ENCODE results near the gene HOMEZ. TPM values are rescaled to one million over a fixed set of nuclear protein-coding genes. Genes with fewer than 3 reads are reported as not detected.

Gene HOMEZ
- total and polyA plus RNA-seq, 10 of the 15 experiments (the other 5 are each of a cell fraction or from before 2014, with no cell fraction given) = 2.6 to 19.3 (median 13.0) TPM

GRCh38 chr14:23300687-23301223 lies 14.8 kb upstream of the HOMEZ start:
- FAIRE-seq (peak; percentile 18), ATAC-seq (no peak), DNase-seq (ENCODE audit: low read depth, low spot score) (no peak)
- intact Hi-C loops (cut with micrococcal nuclease; ENCODE audit: unreplicated experiment) = loop anchor here (1.0 to 2.0 kb wide), 2 partner anchors 21 to 180 kb away; partner anchors contain the start of gene PABPN1
- peak overlapping the region; percentile 57 for H2AFZ ChIP-seq (ENCODE audit: control insufficient read depth, low read depth, low read length)
- WGBS (ENCODE audit: insufficient coverage, insufficient replicate concordance, low lambda C conversion rate, missing lambda C conversion rate) = under 1% methylated on average over 13 of the region's 13 CpGs
- SMC1A ChIA-PET (ENCODE audit: uncharacterized antibody, unreplicated experiment) = interaction anchor here (0.8 to 7.1 kb wide), 10 partner anchors 8 to 229 kb away, joined by 3 to 48 read pairs (median 3); partner anchors contain the start of genes HOMEZ and PABPN1
- H3K27me3 ChIP-seq (replicated peaks in 1 of 2; ENCODE audit: control insufficient read depth in 2 of 2, insufficient read depth in 2 of 2, low read length in 1 of 2) = no peaks in the 10 kb centered on the region
- peak overlapping the region; percentile 86 for H3K4me3 ChIP-seq
- no peaks in the 10 kb centered on the region for H3K9me3 ChIP-seq (replicated peaks; ENCODE audit: control insufficient read depth, insufficient read depth, low read length)
- H4K20me1 ChIP-seq (ENCODE audit: control insufficient read depth, insufficient read depth) = no peaks in the 10 kb centered on the region
- RAD21 ChIA-PET (ENCODE audit: unreplicated experiment) = interaction anchor here (0.9 to 8.7 kb wide), 7 partner anchors 15 to 232 kb away, joined by 3 to 103 read pairs (median 4); partner anchors contain the start of genes HOMEZ and PABPN1
- H3K4me1 ChIP-seq (ENCODE audit: control insufficient read depth, insufficient read depth, low read length) = peaks cover 10% of the 10 kb centered on the region
- BruUV-seq (replicated peaks) = TSS peak; percentile 83
- H3K36me3 ChIP-seq (ENCODE audit: control insufficient read depth in 2 of 2, insufficient read depth in 2 of 2, low read length in 1 of 2) = no peaks in the 10 kb centered on the region
- POLR2A ChIA-PET = interaction anchor here (0.5 to 5.7 kb wide), 5 partner anchors 8 to 21 kb away, joined by 3 to 98 read pairs (median 6); partner anchors contain the start of genes HOMEZ and PABPN1
- H3K79me2 ChIP-seq (ENCODE audit: control insufficient read depth, insufficient read depth, low read length) = peaks cover 7% of the 10 kb centered on the region
- H3K9ac ChIP-seq (ENCODE audit: control insufficient read depth, insufficient read depth, low read length) = peak overlapping the region; percentile 75
- peak overlapping the region; percentile 83 for H3K4me2 ChIP-seq (ENCODE audit: control insufficient read depth, insufficient read depth)
- in situ Hi-C loops (cut with MboI) = loop anchor here (10.0 to 25.0 kb wide), 2 partner anchors 812 to 1134 kb away; partner anchors contain the start of genes DCAF11 and NRL
- peak overlapping the region; percentile 85 for H3K27ac ChIP-seq (ENCODE audit: control insufficient read depth, insufficient read depth)
- CTCF ChIA-PET = interaction anchor here (0.6 to 5.8 kb wide), 19 partner anchors 9 to 295 kb away, joined by 3 to 77 read pairs (median 5); partner anchors contain the start of genes CDH24, HOMEZ, JPH4 and PABPN1
- no peak for TF ChIP-seq USF2 (IDR thresholded peaks at IDR 0.05; ENCODE audit: borderline replicate concordance, low read depth, low read length)
- TF ChIP-seq IRF3 (IDR thresholded peaks at IDR 0.05) = no peak
- no peak for TF ChIP-seq HDAC2 (IDR thresholded peaks at IDR 0.05)
- no peak for TF ChIP-seq RELA (IDR thresholded peaks at IDR 0.05; ENCODE audit: borderline replicate concordance, partially characterized antibody)
- TF ChIP-seq ZNF217 (IDR thresholded peaks at IDR 0.05) = no peak
- TF ChIP-seq KLF5 (IDR thresholded peaks at IDR 0.05; ENCODE audit: partially characterized antibody) = no peak
- 0 out of 2 replicates have a peak, but pooled peaks have one; percentile 15 for TF ChIP-seq BMI1 (IDR thresholded peaks at IDR 0.05; ENCODE audit: borderline replicate concordance)
- TF ChIP-seq BCL3 (IDR thresholded peaks at IDR 0.05; ENCODE audit: borderline replicate concordance, insufficient read depth, low read depth, low read length, poor library complexity, severe bottlenecking) = no peak
- no peak for TF ChIP-seq REST (IDR thresholded peaks at IDR 0.05; ENCODE audit: low read depth, low read length)
- no peak for TF ChIP-seq SREBF2 (IDR thresholded peaks at IDR 0.05; ENCODE audit: low read length)
- no peak for TF ChIP-seq MEF2A (IDR thresholded peaks at IDR 0.05; ENCODE audit: insufficient read depth, low read depth, low read length)
- TF ChIP-seq MLLT1 (IDR thresholded peaks at IDR 0.05) = peak; percentile 73
- TF ChIP-seq POLR2AphosphoS2 (IDR thresholded peaks at IDR 0.05; ENCODE audit: low read depth, low read length) = peak; percentile 24; the same call in 1 of the 2 replicates
- TF ChIP-seq FOXK2 (IDR thresholded peaks at IDR 0.05) = no peak; the same call in 1 of the 2 replicates

Data from GM12878 (cell line).